AG09309 (cell line): ENCODE measurements around the gene RGS12.

ENCODE experiments used
- DNase-seq: peaks from one replicate; pipeline ENCODE4 v3.0.0-alpha.2; 2010; ENCODE audit warnings: low read depth
- H3K4me3 ChIP-seq: 2 replicates; pipeline ENCODE4 v1.5.1; 2011; ENCODE audit warnings: mild to moderate bottlenecking, low read depth, low read length, moderate library complexity; ENCODE audit not compliant: control insufficient read depth
- CTCF ChIP-seq: IDR thresholded peaks from 2 replicates; pipeline ENCODE4 v1.5.1; 2011; ENCODE audit warnings: mild to moderate bottlenecking, low read depth, low read length, inconsistent platforms; ENCODE audit not compliant: insufficient read depth, control insufficient read depth; ENCODE audit errors: missing control alignments

Gene RGS12

GRCh38 chr4:3340700-3341083, 47.9 kb downstream of the RGS12 start:
- DNase-seq, result no peak
- H3K4me3 ChIP-seq, result no peak overlapping the region
- no peak for TF ChIP-seq CTCF

- H3K4me3 ChIP-seq, result no peak overlapping the region
- no peak for DNase-seq
- TF ChIP-seq CTCF, result no peak
Observed at GRCh38 chr4:3341760-3342159, 48.9 kb downstream of the RGS12 start.

GRCh38 chr4:3342182-3342854, 49.5 kb downstream of the RGS12 start:
- no peak overlapping the region for H3K4me3 ChIP-seq
- no peak for TF ChIP-seq CTCF
- DNase-seq, result peak; percentile 25
